ENCODE measurements around the gene CBR3. TPM values are rescaled to one million over a fixed set of nuclear protein-coding genes. Genes with fewer than 3 reads are reported as not detected.

Gene CBR3
- total and polyA plus RNA-seq, 9 of the 15 experiments (the other 6 are each of a cell fraction or from before 2014, with no cell fraction given) = not detected

DNA sequence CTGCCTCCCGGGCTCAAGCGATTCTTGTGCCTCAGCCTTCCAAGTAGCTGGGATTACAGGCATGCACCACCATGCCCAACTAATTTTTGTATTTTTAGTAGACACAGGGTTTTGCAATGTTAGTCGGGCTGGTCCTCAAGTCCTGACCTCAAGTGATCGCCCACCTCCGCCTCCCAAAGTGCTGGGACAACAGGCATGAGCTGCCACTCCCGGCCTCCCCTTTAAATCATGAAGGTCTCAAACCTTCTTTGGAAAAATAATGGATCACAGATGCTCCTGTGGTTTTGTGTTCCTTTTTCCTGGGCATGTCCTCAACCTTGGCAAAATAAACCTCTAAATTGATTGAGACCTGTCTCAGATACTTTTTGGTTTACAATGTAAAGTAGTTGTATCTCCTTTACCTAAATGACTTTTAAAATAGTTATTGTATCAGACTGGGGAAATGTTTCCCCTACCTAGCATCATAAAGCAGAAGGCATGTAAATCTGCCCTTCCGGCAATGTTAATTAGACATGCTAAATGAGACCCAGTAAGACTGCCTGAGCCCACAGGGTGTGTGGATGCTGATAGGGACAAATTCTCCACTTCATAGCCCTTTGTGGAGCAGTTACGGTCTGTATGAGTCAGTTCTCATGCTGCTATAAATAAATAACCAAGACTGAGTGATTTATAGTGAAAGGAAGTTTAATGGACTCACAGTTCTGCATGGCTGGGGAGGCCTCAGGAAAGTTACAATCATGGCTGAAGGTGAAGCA is 37.3 kb upstream of the CBR3 start (continued):
- TF ChIP-seq, protein P1, sequence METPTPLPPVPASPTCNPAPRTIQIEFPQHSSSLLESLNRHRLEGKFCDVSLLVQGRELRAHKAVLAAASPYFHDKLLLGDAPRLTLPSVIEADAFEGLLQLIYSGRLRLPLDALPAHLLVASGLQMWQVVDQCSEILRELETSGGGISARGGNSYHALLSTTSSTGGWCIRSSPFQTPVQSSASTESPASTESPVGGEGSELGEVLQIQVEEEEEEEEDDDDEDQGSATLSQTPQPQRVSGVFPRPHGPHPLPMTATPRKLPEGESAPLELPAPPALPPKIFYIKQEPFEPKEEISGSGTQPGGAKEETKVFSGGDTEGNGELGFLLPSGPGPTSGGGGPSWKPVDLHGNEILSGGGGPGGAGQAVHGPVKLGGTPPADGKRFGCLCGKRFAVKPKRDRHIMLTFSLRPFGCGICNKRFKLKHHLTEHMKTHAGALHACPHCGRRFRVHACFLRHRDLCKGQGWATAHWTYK (CRISPR knock-in tag; IDR thresholded peaks at IDR 0.05) = no peak
- TF ChIP-seq, protein P2, sequence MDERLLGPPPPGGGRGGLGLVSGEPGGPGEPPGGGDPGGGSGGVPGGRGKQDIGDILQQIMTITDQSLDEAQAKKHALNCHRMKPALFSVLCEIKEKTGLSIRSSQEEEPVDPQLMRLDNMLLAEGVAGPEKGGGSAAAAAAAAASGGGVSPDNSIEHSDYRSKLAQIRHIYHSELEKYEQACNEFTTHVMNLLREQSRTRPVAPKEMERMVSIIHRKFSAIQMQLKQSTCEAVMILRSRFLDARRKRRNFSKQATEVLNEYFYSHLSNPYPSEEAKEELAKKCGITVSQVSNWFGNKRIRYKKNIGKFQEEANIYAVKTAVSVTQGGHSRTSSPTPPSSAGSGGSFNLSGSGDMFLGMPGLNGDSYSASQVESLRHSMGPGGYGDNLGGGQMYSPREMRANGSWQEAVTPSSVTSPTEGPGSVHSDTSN (CRISPR knock-in tag; IDR thresholded peaks at IDR 0.05; ENCODE audit: low read depth) = peak; percentile 49
- TF ChIP-seq, protein P2 (tag; conservative IDR thresholded peaks at IDR 0.05; ENCODE audit: low read depth) = peak; percentile 95
- TF ChIP-seq, protein P3, sequence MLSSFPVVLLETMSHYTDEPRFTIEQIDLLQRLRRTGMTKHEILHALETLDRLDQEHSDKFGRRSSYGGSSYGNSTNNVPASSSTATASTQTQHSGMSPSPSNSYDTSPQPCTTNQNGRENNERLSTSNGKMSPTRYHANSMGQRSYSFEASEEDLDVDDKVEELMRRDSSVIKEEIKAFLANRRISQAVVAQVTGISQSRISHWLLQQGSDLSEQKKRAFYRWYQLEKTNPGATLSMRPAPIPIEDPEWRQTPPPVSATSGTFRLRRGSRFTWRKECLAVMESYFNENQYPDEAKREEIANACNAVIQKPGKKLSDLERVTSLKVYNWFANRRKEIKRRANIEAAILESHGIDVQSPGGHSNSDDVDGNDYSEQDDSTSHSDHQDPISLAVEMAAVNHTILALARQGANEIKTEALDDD (IDR thresholded peaks at IDR 0.05) = peak; percentile 25; the same call in 1 of the 2 replicates
- TF ChIP-seq TCFL5 (CRISPR knock-in tag; conservative IDR thresholded peaks at IDR 0.05) (no peak), CREM (IDR thresholded peaks at IDR 0.05; ENCODE audit: low read depth) (0 out of 2 replicates have a peak, but pooled peaks have one; percentile 8), RNF2 (IDR thresholded peaks at IDR 0.05) (0 out of 2 replicates have a peak, but pooled peaks have one; percentile 39), ETV5 (CRISPR knock-in tag; IDR thresholded peaks at IDR 0.05; ENCODE audit: low read depth) (peak; percentile 84), TEAD4 (IDR thresholded peaks at IDR 0.05; ENCODE audit: low read length) (peak; percentile 73), TEAD4 (CRISPR knock-in tag; IDR thresholded peaks at IDR 0.05; ENCODE audit: borderline replicate concordance) (no peak), LCOR (CRISPR knock-in tag; IDR thresholded peaks at IDR 0.05) (peak; percentile 49; the same call in 1 of the 2 replicates), BDP1 (IDR thresholded peaks at IDR 0.05; ENCODE audit: insufficient read depth, insufficient read length) (no peak), LEF1 (IDR thresholded peaks at IDR 0.05) (peak; percentile 75; the same call in 1 of the 2 replicates), SOX6 (IDR thresholded peaks at IDR 0.05) (peak; percentile 52; the same call in 1 of the 2 replicates), FOSL1 (tag; conservative IDR thresholded peaks at IDR 0.05) (peak; percentile 90), ETV1 (tag; conservative IDR thresholded peaks at IDR 0.05; ENCODE audit: low read depth) (peak; percentile 33; the same call in 1 of the 2 replicates), SAFB2 (IDR thresholded peaks at IDR 0.05; ENCODE audit: borderline replicate concordance, low read depth, low read length, severe bottlenecking) (no peak)
- TF ChIP-seq, protein P4, sequence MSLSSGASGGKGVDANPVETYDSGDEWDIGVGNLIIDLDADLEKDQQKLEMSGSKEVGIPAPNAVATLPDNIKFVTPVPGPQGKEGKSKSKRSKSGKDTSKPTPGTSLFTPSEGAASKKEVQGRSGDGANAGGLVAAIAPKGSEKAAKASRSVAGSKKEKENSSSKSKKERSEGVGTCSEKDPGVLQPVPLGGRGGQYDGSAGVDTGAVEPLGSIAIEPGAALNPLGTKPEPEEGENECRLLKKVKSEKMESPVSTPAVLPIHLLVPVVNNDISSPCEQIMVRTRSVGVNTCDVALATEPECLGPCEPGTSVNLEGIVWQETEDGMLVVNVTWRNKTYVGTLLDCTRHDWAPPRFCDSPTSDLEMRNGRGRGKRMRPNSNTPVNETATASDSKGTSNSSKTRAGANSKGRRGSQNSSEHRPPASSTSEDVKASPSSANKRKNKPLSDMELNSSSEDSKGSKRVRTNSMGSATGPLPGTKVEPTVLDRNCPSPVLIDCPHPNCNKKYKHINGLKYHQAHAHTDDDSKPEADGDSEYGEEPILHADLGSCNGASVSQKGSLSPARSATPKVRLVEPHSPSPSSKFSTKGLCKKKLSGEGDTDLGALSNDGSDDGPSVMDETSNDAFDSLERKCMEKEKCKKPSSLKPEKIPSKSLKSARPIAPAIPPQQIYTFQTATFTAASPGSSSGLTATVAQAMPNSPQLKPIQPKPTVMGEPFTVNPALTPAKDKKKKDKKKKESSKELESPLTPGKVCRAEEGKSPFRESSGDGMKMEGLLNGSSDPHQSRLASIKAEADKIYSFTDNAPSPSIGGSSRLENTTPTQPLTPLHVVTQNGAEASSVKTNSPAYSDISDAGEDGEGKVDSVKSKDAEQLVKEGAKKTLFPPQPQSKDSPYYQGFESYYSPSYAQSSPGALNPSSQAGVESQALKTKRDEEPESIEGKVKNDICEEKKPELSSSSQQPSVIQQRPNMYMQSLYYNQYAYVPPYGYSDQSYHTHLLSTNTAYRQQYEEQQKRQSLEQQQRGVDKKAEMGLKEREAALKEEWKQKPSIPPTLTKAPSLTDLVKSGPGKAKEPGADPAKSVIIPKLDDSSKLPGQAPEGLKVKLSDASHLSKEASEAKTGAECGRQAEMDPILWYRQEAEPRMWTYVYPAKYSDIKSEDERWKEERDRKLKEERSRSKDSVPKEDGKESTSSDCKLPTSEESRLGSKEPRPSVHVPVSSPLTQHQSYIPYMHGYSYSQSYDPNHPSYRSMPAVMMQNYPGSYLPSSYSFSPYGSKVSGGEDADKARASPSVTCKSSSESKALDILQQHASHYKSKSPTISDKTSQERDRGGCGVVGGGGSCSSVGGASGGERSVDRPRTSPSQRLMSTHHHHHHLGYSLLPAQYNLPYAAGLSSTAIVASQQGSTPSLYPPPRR (CRISPR knock-in tag; IDR thresholded peaks at IDR 0.05; ENCODE audit: borderline replicate concordance) = peak; percentile 88; the same call in 1 of the 2 replicates

Data from K562 (cell line).